Measurements from ENCODE around the gene SKA3.

SKA3 gene

GRCh38 chr13:21117104-21117809 is 59.1 kb downstream of the SKA3 start:
- in situ Hi-C loops (cut with MboI; ENCODE audit: low sequenced_read_pairs): no loop called here

GRCh38 chr13:21116141-21116540 is 60.2 kb downstream of the SKA3 start:
- in situ Hi-C loops (cut with MboI; ENCODE audit: low sequenced_read_pairs): no loop called here

DNA sequence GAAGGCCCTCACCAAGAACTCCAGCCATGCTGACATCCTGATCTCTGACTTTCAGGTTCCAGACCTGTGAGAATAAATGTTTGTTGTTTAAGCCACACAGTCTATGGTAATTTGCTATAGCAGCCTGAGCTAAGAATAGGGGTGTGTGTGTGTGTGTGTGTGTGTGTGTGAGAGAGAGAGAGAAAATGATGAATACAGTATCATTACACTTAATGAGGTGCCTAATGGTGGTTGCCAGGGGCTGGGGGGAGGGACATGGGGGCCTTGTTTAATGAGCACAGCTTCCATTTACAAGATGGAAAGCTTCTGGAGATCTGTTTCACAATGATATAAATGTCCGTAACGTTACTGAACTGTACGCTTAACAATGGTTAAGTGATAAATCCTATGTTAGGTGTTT is 61.1 kb downstream of the SKA3 start:
- in situ Hi-C loops (cut with MboI; ENCODE audit: low sequenced_read_pairs): no loop called here

DNA sequence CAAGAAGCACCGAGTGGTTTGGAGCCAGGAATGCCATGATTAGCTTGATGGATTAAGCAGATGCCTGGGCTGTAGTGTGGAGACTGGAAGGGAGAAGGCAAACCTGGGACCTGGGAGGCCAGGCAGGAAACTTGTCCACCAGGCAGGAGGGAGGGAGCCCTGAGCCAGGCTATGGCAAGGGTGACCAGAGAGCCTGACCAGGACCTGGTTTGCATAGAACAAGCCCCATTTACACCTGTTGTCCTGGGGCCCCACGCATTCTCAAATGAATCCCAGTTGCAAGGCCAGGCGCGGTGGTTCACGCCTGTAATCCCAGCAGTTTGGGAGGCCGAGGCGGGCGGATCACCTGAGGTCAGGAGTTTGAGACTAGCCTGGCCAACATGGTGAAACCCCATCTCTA is 64.8 kb downstream of the SKA3 start:
- in situ Hi-C loops (cut with MboI; ENCODE audit: low sequenced_read_pairs): no loop called here

- in situ Hi-C loops (cut with MboI; ENCODE audit: low sequenced_read_pairs): no loop called here
Observed at GRCh38 chr13:21109168-21109567, 67.2 kb downstream of the SKA3 start.

GRCh38 chr13:21106089-21106488 is 70.3 kb downstream of the SKA3 start:
- in situ Hi-C loops (cut with MboI; ENCODE audit: low sequenced_read_pairs): no loop called here

DNA sequence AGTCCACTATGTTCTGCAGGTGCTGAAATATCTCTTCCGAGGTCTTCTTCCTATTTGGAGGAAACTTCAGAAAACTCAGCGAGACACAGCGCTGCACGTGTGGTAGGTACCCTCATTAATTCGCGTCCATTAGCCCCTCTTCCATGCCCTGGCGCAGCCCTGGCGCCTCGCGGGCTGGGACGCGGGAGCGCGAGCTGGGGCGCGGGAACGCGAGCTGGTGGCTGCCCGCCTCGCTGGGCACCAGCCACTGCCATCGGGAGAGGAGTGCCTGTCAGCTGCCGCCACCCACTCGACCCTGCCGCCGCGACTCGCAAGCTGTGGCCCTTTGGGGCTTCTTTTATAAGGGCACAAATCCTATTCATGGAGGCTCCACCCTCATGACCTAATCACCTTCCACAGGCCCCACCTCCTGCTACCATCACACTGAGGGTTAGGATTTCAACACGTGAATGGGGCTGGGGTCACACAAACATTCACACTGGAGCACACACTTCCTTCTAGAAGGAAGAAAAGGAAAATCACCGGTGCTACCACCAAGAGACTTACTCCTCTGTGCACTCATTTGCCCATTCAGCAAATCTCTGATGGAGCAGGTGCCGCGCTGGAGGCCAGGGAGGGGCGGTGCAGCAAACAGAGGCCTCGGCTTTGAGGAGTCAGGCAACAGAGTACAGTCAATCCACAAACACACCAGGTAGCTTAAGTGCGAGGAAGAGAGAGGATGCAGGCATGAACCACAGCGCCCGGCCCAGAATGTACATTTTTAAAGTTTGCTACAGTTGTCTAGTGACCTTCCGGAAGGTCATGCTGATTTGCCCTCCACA is 71.9 kb downstream of the SKA3 start:
- in situ Hi-C loops (cut with MboI; ENCODE audit: low sequenced_read_pairs): no loop called here

Data from hTERT RPE-1 (cell line).